HepG2 (cell line): Measurements from ENCODE around the gene SEMA3B. TPM values are rescaled to one million over a fixed set of nuclear protein-coding genes. Genes with fewer than 3 reads are reported as not detected.

Experiments used
- ATAC-seq: fragments of 200-7000 bp; cut with Tn5 transposase; 3 replicates; pipeline ENCODE4 v1.9.1; 2020; ENCODE audit warnings: mild to moderate bottlenecking, moderate library complexity
- BruUV-seq: library from RNA; stranded (reverse); fragments of 400-500 nt; replicated peaks from 2 replicates; lab custom pipeline; 2021; lab: Mats Ljungman, UMichigan
- CTCF ChIA-PET: fragments of 300-600 bp; formaldehyde crosslinking; extraction: SDS; loops from one replicate; lab custom pipeline; 2021; ENCODE audit warnings: low total read pairs, inconsistent platforms, low intra/inter-chr PET ratio; lab: Yijun Ruan, JAX
- POLR2A ChIA-PET: fragments of 350-600 bp; sonication (Branson Sonifier 250); formaldehyde crosslinking; loops from one replicate; lab custom pipeline; 2020; ENCODE audit warnings: antibody characterized with exemption, inconsistent platforms; lab: Yijun Ruan, JAX
- DNase-seq: peaks from one replicate; pipeline ENCODE4 v3.0.0-alpha.2; 2015; ENCODE audit warnings: low spot score
- FAIRE-seq: peaks from 3 replicates; lab custom pipeline; 2011; peaks lifted over from hg19 to GRCh38; lab: Jason Lieb, UNC
- H2AFZ ChIP-seq: one replicate; pipeline ENCODE4 v1.6.1; 2011; ENCODE audit warnings: low read length, inconsistent platforms
- H3K27ac ChIP-seq: fragments of 300-600 bp; 3 replicates; pipeline ENCODE4 v1.8.0; 2011; ENCODE audit warnings: mixed run types, mild to moderate bottlenecking, mixed read lengths, low read length, inconsistent platforms; ENCODE audit not compliant: insufficient read depth; ENCODE audit errors: extremely low read length
- H3K27me3 ChIP-seq, 2 experiments: fragments of 200-600 bp in 1 of 2; 2 replicates in 1 of 2; 3 replicates in 1 of 2; pipeline versions ENCODE4 v1.6.0 to v1.8.0; 2011; ENCODE audit warnings: low read length in 2 of 2, mild to moderate bottlenecking in 2 of 2, moderate library complexity in 2 of 2, inconsistent platforms in 1 of 2; ENCODE audit not compliant: insufficient read depth in 2 of 2, control insufficient read depth in 1 of 2
- H3K36me3 ChIP-seq, 2 experiments: fragments of 200-600 bp in 1 of 2; replicated peaks in 1 of 2; 2 replicates in 1 of 2; 3 replicates in 1 of 2; pipeline versions ENCODE4 v1.5.1 to v1.8.0; 2011; ENCODE audit warnings: low read length in 2 of 2, inconsistent platforms in 1 of 2; ENCODE audit not compliant: insufficient read depth in 2 of 2, control insufficient read depth in 1 of 2
- H3K4me1 ChIP-seq: 2 replicates; pipeline ENCODE4 v1.5.1; 2012; ENCODE audit warnings: low read length, inconsistent platforms; ENCODE audit not compliant: insufficient read depth
- H3K4me2 ChIP-seq: 2 replicates; pipeline ENCODE4 v1.6.0; 2011; ENCODE audit warnings: low read depth, low read length, inconsistent platforms
- H3K4me3 ChIP-seq, 3 experiments: fragments of 200-600 bp in 1 of 3; sonication (generic), shearing (Covaris generic) in 1 of 3; replicated peaks in 1 of 3; 2 replicates each; pipeline ENCODE4 v1.5.1; 2011 to 2016; ENCODE audit warnings: low read length in 3 of 3, inconsistent platforms in 2 of 3, low read depth in 2 of 3, mild to moderate bottlenecking in 2 of 3, control low read depth in 1 of 3, mixed read lengths in 1 of 3; ENCODE audit not compliant: insufficient read depth in 1 of 3
- H3K79me2 ChIP-seq: one replicate; pipeline ENCODE4 v1.6.1; 2011; ENCODE audit warnings: low read length, inconsistent platforms; ENCODE audit not compliant: insufficient read depth
- H3K9ac ChIP-seq: 2 replicates; pipeline ENCODE4 v1.6.0; 2011; ENCODE audit warnings: mild to moderate bottlenecking, low read depth, low read length, inconsistent platforms; ENCODE audit not compliant: insufficient read depth
- H3K9me3 ChIP-seq: 2 replicates; pipeline ENCODE4 v1.5.1; 2012; ENCODE audit warnings: mild to moderate bottlenecking, low read length
- H4K20me1 ChIP-seq: 2 replicates; pipeline ENCODE4 v1.6.0; 2011; ENCODE audit warnings: inconsistent platforms, mild to moderate bottlenecking, low read length, moderate library complexity; ENCODE audit not compliant: insufficient read depth
- ADNP ChIP-seq: sonication (generic); formaldehyde crosslinking; IDR thresholded peaks from 2 replicates; pipeline ENCODE4 v1.4.0; 2020; ENCODE audit warnings: missing genetic modification reagents
- DPF2 ChIP-seq: sonication (generic); formaldehyde crosslinking; IDR thresholded peaks from 2 replicates; pipeline ENCODE4 v1.4.0; 2020; ENCODE audit warnings: mild to moderate bottlenecking, low read depth, missing genetic modification reagents, borderline replicate concordance
- EP300 ChIP-seq, 3 experiments: sonication (generic) in 1 of 3; formaldehyde crosslinking in 1 of 3; IDR thresholded peaks; 2 replicates each; pipeline versions ENCODE4 v1.5.1 to v1.6.1; 2011 to 2020; ENCODE audit warnings: low read depth in 2 of 3, low read length in 2 of 3, borderline replicate concordance in 1 of 3, improper control_type of control experiment in 1 of 3, mild to moderate bottlenecking in 1 of 3, missing genetic modification reagents in 1 of 3, moderate library complexity in 1 of 3
- HNF4A ChIP-seq: sonication (generic); formaldehyde crosslinking; IDR thresholded peaks from 2 replicates; pipeline ENCODE4 v1.4.0; 2020; ENCODE audit warnings: missing genetic modification reagents
- HOXA3 ChIP-seq: sonication (generic); formaldehyde crosslinking; IDR thresholded peaks from 2 replicates; pipeline ENCODE4 v1.5.0; 2020; ENCODE audit warnings: missing genetic modification reagents
- IRF2 ChIP-seq: IDR thresholded peaks from 2 replicates; pipeline ENCODE4 v1.6.1; 2018; ENCODE audit warnings: missing genetic modification reagents, missing compliant biosample characterization
- NR2C2 ChIP-seq: sonication (generic); formaldehyde crosslinking; IDR thresholded peaks from 2 replicates; pipeline ENCODE4 v1.4.0; 2020; ENCODE audit warnings: missing genetic modification reagents, mild to moderate bottlenecking, moderate library complexity, borderline replicate concordance
- NR2F6 ChIP-seq, 2 experiments: IDR thresholded peaks; 2 replicates each; pipeline ENCODE4 v1.6.1; 2016; ENCODE audit warnings: antibody characterized with exemption in 1 of 2, mild to moderate bottlenecking in 1 of 2
- PTBP1 ChIP-seq: fragments of 200-400 bp; formaldehyde crosslinking; IDR thresholded peaks from 2 replicates; pipeline ENCODE4 v1.6.1; 2018; ENCODE audit warnings: low read length, low read depth; ENCODE audit not compliant: poor library complexity, severe bottlenecking
- RXRA ChIP-seq: sonication (generic); formaldehyde crosslinking; IDR thresholded peaks from 2 replicates; pipeline ENCODE4 v1.5.1; 2020; ENCODE audit warnings: missing genetic modification reagents
- SAFB2 ChIP-seq: sonication (generic); formaldehyde crosslinking; IDR thresholded peaks from 2 replicates; pipeline ENCODE4 v1.5.1; 2020; ENCODE audit warnings: missing genetic modification reagents, low read depth, mild to moderate bottlenecking, borderline replicate concordance
- TFDP2 ChIP-seq: sonication (generic); formaldehyde crosslinking; IDR thresholded peaks from 2 replicates; pipeline ENCODE4 v1.4.0; 2020; ENCODE audit warnings: missing genetic modification reagents
- ZMYM4 ChIP-seq: sonication (generic); formaldehyde crosslinking; IDR thresholded peaks from 2 replicates; pipeline ENCODE4 v1.8.1; 2023; ENCODE audit warnings: mild to moderate bottlenecking, missing genetic modification reagents
- ZNF563 ChIP-seq: sonication (generic); formaldehyde crosslinking; IDR thresholded peaks from 2 replicates; pipeline ENCODE4 v1.8.0; 2022; ENCODE audit warnings: mild to moderate bottlenecking, moderate library complexity, missing genetic modification reagents
- WGBS: methylation state at CpG from one replicate; pipeline ENCODE4 v1.1.6; 2017; ENCODE audit warnings: low lambda C conversion rate; 5-methylcytosine and 5-hydroxymethylcytosine counted together
- in situ Hi-C: cut with HindIII; loops from 2 replicates; pipeline ENCODE4 v1.10.0; 2017; ENCODE audit warnings: low pct_unique_long_range_greater_than_20kb; ENCODE audit not compliant: extremely low pct_ligation_motif_present
- intact Hi-C: fragments of 100-400 bp; cut with micrococcal nuclease; formaldehyde crosslinking; loops from one replicate; pipeline ENCODE4 v1.10.0; 2022; ENCODE audit not compliant: unreplicated experiment
- polyA plus RNA-seq, 8 experiments: library from polyadenylated mRNA; depleted of rRNA in 3 of 8; stranded (reverse) in 7 of 8; unstranded in 1 of 8; fragments of >200 nt; fragmentation: Illumina TruSeq in 4 of 8; extraction: Trizol in 4 of 8; gene quantifications; 2 replicates each; pipeline versions ENCODE4 v1.2.1 to v1.2.3, GENCODE V29; 2011 to 2016; ENCODE audit warnings: low read depth in 4 of 8, missing spikeins in 1 of 8, mixed read lengths in 1 of 8; ENCODE audit not compliant: insufficient read depth in 1 of 8
- total RNA-seq, 5 experiments: library from RNA; depleted of rRNA; stranded (reverse); fragments of >200 nt; fragmentation: Illumina TruSeq; extraction: Trizol; gene quantifications; 2 replicates each; pipeline ENCODE4 v1.2.3, GENCODE V29; 2016; ENCODE audit warnings: low read depth in 1 of 5
- TF ChIP-seq, protein P1 (sequence below): sonication (generic); formaldehyde crosslinking; conservative IDR thresholded peaks from 2 replicates; pipeline ENCODE4 v1.4.0; 2020; ENCODE audit warnings: mild to moderate bottlenecking, missing genetic modification reagents, moderate library complexity
- TF ChIP-seq, protein P2 (sequence below): IDR thresholded peaks from 2 replicates; pipeline ENCODE4 v1.6.1; 2016; ENCODE audit warnings: low read depth, borderline replicate concordance

SEMA3B gene
- total and polyA plus RNA-seq, 2 of the 13 experiments (the other 11 are each of a cell fraction or from before 2014, with no cell fraction given) = 93.2 to 158 TPM

DNA sequence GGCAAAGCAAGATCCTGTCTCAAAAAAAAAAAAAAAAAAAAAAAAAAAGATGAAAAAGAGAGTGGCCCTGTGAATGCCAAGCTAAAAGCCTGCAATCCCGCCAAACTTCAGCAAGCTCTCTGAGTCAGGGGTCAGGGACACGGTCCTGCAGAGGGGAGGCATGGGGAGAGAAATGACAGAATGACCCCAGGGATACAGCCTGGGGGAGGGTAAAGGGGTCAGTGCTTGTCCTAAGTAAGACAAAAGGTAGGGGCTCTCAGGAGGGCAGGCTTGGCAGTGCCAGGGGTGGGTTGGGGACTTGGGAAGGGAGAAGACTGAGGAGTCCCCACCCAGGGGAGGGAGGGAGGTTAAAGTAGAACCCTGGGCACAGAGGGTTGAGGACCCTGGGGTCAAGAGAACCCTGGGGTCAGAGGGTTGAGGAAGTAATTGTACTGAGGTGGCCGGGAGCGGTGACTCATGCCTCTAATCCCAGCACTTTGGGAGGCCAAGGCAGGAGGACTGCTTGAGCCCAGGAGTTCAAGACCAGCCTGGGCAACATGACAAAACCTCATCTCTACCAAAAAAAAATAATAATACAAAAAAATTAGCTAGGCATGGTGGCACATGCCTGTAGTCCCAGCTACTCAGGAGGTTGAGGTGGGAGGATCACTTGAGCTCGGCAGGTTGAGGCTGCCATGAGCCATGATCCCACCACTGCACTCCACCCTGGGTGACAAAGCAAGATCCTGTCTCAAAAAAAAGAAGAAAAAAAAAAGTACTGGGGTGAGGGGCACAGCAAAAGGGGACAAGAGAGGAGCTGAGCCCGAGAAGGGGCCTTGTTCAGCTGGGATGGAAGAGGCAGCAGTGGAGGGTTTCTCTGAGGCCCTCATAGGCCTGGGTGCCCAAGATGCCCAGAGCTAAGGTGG is 5.2 kb upstream of the SEMA3B start:
- H2AFZ ChIP-seq = no peak overlapping the region
- 6% methylated on average over 6 of the region's 6 CpGs for WGBS
- H3K36me3 ChIP-seq = no peaks in the 10 kb centered on the region
- no peak for FAIRE-seq
- no peak for ATAC-seq
- BruUV-seq = no TSS peak
- H3K9me3 ChIP-seq = no peaks in the 10 kb centered on the region
- ChIA-PET POLR2A (interaction anchor here (0.7 to 8.0 kb wide), 24 partner anchors 7 to 114 kb away, joined by 3 to 155 read pairs (median 7); partner anchors contain the start of genes GNAI2, HYAL1, HYAL2 and HYAL3), CTCF (no interaction called here)
- H3K79me2 ChIP-seq = peaks cover 12% of the 10 kb centered on the region
- H3K27ac ChIP-seq = peak overlapping the region; percentile 96
- peak overlapping the region; percentile 89 for H3K4me2 ChIP-seq
- peak overlapping the region; percentile 31 to 69 (median 46); a peak in 5 of 6 replicates for H3K4me3 ChIP-seq
- no peaks in the 10 kb centered on the region for H4K20me1 ChIP-seq
- intact Hi-C loops (loop anchor here (5.0 kb wide), 1 partner anchor 39 kb away; the partner anchor contains the start of gene HYAL1), in situ Hi-C loops (loop anchor here (5.0 kb wide), 1 partner anchor 59 kb away; the partner anchor contains the start of gene HYAL2)
- DNase-seq = peak; percentile 78
- H3K27me3 ChIP-seq = no peaks in the 10 kb centered on the region
- peaks cover 94% of the 10 kb centered on the region for H3K4me1 ChIP-seq
- peak overlapping the region; percentile 79 for H3K9ac ChIP-seq
- peak; percentile 9; the same call in 1 of the 2 replicates for TF ChIP-seq ZMYM4 (CRISPR knock-in tag)
- peak; percentile 20; the same call in 1 of the 2 replicates for TF ChIP-seq DPF2 (CRISPR knock-in tag)
- peak; percentile 90 for TF ChIP-seq NR2F6 (IDR thresholded peaks at IDR 0.05)
- TF ChIP-seq NR2F6 (CRISPR knock-in tag; IDR thresholded peaks at IDR 0.05) = peak; percentile 80
- peak; percentile 62 for TF ChIP-seq NR2C2 (CRISPR knock-in tag)
- peak; percentile 14; the same call in 1 of the 2 replicates for TF ChIP-seq RXRA (CRISPR knock-in tag)
- peak in 1 of 2 experiments; percentile 52; a peak in 1 of 4 replicates for TF ChIP-seq EP300 (IDR thresholded peaks at IDR 0.05; ENCODE audit: low read depth in 2 of 2, low read length in 2 of 2)
- no peak for TF ChIP-seq EP300 (CRISPR knock-in tag; IDR thresholded peaks at IDR 0.05; ENCODE audit: borderline replicate concordance)
- TF ChIP-seq TFDP2 (CRISPR knock-in tag) = peak; percentile 64
- 0 out of 2 replicates have a peak, but pooled peaks have one; percentile 15 for TF ChIP-seq ZNF563 (CRISPR knock-in tag)
- TF ChIP-seq ADNP (CRISPR knock-in tag) = peak; percentile 80; the same call in 1 of the 2 replicates
- TF ChIP-seq, protein P1, sequence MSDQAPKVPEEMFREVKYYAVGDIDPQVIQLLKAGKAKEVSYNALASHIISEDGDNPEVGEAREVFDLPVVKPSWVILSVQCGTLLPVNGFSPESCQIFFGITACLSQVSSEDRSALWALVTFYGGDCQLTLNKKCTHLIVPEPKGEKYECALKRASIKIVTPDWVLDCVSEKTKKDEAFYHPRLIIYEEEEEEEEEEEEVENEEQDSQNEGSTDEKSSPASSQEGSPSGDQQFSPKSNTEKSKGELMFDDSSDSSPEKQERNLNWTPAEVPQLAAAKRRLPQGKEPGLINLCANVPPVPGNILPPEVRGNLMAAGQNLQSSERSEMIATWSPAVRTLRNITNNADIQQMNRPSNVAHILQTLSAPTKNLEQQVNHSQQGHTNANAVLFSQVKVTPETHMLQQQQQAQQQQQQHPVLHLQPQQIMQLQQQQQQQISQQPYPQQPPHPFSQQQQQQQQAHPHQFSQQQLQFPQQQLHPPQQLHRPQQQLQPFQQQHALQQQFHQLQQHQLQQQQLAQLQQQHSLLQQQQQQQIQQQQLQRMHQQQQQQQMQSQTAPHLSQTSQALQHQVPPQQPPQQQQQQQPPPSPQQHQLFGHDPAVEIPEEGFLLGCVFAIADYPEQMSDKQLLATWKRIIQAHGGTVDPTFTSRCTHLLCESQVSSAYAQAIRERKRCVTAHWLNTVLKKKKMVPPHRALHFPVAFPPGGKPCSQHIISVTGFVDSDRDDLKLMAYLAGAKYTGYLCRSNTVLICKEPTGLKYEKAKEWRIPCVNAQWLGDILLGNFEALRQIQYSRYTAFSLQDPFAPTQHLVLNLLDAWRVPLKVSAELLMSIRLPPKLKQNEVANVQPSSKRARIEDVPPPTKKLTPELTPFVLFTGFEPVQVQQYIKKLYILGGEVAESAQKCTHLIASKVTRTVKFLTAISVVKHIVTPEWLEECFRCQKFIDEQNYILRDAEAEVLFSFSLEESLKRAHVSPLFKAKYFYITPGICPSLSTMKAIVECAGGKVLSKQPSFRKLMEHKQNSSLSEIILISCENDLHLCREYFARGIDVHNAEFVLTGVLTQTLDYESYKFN (CRISPR knock-in tag) = peak; percentile 43; the same call in 1 of the 2 replicates
- TF ChIP-seq HNF4A (CRISPR knock-in tag) = peak; percentile 40
- TF ChIP-seq, protein P2, sequence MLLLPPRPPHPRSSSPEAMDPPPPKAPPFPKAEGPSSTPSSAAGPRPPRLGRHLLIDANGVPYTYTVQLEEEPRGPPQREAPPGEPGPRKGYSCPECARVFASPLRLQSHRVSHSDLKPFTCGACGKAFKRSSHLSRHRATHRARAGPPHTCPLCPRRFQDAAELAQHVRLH (CRISPR knock-in tag) = no peak
- no peak for TF ChIP-seq IRF2
- no peak for TF ChIP-seq PTBP1
- TF ChIP-seq SAFB2 = no peak
- 0 out of 2 replicates have a peak, but pooled peaks have one; percentile 2 for TF ChIP-seq HOXA3
